ENCODE results near the gene NBEAL2.
A peak's percentile ranks its signal among the peaks of the same experiment; 100 is the strongest.

The NBEAL2 gene

DNA sequence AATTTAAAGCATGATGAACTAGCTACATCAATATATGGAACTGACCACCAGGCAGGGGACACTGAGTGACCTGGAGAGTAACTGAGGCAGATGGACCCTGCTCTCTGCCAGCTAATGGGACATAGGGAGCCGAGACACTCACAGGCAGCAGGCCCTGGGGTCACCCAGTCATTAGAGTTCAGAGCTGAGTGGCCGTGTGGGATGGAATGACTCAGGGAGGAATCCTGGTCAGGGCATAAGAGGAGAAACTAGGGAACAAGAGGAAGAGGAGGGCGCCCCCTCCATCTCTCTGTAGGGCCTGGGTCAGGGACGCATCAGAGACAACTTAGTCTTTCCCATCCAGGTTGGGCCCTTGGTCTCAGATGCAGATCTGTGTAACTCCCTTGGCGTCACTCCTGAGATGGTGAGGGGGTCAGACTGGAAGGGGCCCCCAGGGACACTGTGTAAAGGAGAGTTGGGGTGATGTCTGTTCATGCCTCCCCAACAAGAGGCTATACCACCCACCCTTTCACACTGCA is 42.7 kb upstream of the NBEAL2 start:
- DNase-seq = no peak
- Mint-ChIP-seq H3K4me1 (peaks cover 62% of the 10 kb centered on the region), H3K27me3 (no peaks in the 10 kb centered on the region), H3K4me3 (no peak overlapping the region), H3K9me3 (no peaks in the 10 kb centered on the region), H3K36me3 (ENCODE audit: low read depth) (peaks cover 32% of the 10 kb centered on the region), H3K27ac (no peak overlapping the region)
- no peak for ATAC-seq

DNA sequence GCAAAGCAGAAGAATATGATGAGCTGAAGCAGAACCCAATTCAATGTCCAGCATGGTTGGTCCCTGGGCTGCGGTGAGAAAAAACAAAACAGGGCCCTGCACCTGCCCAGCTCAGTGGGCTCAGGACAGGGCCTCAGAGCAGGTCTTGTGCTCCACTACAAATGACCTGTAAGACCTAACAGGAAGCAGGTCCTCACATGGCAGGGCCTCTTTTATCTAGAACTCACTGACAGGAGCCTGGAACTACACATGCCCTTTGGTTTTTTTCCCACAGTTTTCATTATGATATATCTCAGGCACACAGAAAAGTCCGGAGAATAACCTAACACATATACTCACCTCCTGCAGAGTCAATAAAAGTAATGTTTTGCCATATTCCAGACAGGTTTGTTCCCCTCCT is 41.3 kb upstream of the NBEAL2 start:
- Mint-ChIP-seq H3K36me3 (ENCODE audit: low read depth) (peaks cover 36% of the 10 kb centered on the region), H3K4me1 (peaks cover 57% of the 10 kb centered on the region), H3K27me3 (no peaks in the 10 kb centered on the region), H3K4me3 (no peak overlapping the region), H3K27ac (no peak overlapping the region), H3K9me3 (no peaks in the 10 kb centered on the region)
- DNase-seq = no peak
- ATAC-seq = no peak

DNA sequence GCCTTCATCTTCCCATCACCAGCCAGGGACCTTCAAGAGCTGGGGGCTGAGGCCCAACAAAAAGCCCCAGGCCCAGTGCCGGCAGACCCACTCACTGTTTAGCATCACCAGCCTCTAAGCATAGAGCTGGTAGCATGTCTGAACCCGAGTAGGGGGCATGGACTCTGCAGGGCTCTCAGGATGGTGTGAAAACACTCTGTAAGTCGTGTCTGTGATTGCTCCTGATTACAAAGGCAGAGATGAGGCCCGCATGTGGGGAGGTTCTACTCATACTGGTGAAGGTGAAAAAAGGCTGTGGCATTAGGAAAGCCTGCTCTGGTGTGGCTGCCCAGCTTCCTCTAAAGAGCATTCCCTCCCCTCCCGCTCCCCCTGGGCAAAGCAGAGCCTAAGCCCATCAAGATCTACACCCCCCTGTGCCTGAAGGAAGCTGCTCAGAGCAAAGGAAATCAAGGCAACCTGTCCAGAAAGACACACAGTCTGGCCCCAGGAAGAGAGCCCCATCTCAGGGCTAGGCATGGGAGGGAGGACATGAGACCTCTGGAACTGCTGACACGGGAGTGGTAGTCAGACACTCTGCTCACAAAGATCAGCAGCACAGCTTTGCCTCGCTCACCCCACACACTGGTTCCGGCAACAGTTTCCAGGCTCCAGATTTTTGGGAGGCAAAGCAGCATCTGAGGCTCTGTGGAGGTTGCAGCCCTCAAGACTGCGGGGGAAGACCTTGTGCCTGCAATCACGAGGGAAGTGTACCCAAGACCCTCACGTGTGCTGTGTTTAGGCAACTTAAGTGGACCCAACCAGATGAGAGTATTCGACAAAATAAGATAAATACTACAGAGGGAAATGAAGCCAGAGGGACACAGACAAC is 39.7 kb upstream of the NBEAL2 start:
- DNase-seq = no peak
- ATAC-seq = no peak
- Mint-ChIP-seq H3K27me3 (no peaks in the 10 kb centered on the region), H3K27ac (peak overlapping the region; percentile 31), H3K36me3 (ENCODE audit: low read depth) (peaks cover 36% of the 10 kb centered on the region), H3K9me3 (no peaks in the 10 kb centered on the region), H3K4me3 (no peak overlapping the region), H3K4me1 (peaks cover 59% of the 10 kb centered on the region)

DNA sequence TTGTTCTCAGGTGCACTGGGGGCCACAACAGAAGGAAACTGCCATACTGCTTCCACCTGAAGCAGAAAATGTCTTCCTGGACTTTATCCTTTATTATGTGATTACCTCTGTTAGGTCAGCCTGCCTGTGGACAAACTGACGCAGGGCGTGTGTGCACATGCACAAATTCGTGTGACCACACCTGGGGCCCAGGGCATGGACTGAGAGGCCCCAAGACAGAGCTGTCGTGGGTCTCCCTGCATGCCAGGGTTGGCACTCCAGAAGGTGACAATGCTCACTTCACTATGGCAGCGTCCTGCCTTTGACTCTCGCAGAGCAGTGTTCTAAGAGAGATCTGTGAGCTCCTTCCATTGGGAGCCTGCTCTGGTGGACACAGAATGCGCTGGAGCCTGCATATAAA is 37.4 kb upstream of the NBEAL2 start:
- H3K4me1 Mint-ChIP-seq = peaks cover 65% of the 10 kb centered on the region
- no peaks in the 10 kb centered on the region for H3K27me3 Mint-ChIP-seq
- H3K4me3 Mint-ChIP-seq = no peak overlapping the region
- DNase-seq = no peak
- no peak overlapping the region for H3K27ac Mint-ChIP-seq
- peaks cover 41% of the 10 kb centered on the region for H3K36me3 Mint-ChIP-seq (ENCODE audit: low read depth)
- ATAC-seq = no peak
- no peaks in the 10 kb centered on the region for H3K9me3 Mint-ChIP-seq

DNA sequence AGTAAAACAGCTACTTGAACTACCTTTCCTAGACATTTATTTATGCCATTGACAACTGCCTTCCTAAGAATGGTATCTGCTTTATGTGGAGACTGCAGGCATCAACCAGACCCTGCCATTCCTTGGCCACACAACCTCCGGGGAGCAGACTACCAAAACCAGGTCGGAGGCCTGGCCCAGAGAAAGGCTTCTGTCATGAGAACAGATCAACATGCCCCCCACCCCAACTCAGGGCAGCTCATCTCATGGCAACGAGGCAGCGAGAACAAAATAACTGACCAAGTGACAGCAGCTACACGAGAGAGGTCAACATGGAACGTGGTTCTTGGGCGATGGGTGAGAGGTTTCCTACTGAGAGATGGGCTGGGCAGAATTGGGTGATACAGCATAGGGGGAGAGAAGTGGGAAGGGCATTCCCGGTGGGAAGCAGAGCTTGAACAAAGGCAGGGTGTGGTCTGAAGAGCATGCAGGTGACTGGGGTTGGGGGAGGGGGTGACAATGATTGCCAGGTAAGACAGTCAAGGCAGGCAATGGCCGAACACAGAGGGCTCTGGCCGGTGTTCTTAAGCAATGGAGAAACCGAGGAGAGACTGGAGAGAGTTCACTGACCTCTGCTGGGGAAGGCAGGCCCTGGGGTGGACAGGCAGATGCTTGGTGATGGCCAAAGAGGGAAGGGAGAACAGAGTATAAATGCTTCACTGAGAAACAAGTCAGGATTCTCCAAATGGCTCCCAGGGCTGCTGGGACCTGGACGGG is 36.8 kb upstream of the NBEAL2 start:
- DNase-seq (no peak), ATAC-seq (no peak)
- no peak overlapping the region for H3K4me3 Mint-ChIP-seq
- H3K36me3 Mint-ChIP-seq (ENCODE audit: low read depth) = peaks cover 43% of the 10 kb centered on the region
- peaks cover 69% of the 10 kb centered on the region for H3K4me1 Mint-ChIP-seq
- H3K9me3 Mint-ChIP-seq = no peaks in the 10 kb centered on the region
- no peaks in the 10 kb centered on the region for H3K27me3 Mint-ChIP-seq
- H3K27ac Mint-ChIP-seq = peak overlapping the region; percentile 56

DNA sequence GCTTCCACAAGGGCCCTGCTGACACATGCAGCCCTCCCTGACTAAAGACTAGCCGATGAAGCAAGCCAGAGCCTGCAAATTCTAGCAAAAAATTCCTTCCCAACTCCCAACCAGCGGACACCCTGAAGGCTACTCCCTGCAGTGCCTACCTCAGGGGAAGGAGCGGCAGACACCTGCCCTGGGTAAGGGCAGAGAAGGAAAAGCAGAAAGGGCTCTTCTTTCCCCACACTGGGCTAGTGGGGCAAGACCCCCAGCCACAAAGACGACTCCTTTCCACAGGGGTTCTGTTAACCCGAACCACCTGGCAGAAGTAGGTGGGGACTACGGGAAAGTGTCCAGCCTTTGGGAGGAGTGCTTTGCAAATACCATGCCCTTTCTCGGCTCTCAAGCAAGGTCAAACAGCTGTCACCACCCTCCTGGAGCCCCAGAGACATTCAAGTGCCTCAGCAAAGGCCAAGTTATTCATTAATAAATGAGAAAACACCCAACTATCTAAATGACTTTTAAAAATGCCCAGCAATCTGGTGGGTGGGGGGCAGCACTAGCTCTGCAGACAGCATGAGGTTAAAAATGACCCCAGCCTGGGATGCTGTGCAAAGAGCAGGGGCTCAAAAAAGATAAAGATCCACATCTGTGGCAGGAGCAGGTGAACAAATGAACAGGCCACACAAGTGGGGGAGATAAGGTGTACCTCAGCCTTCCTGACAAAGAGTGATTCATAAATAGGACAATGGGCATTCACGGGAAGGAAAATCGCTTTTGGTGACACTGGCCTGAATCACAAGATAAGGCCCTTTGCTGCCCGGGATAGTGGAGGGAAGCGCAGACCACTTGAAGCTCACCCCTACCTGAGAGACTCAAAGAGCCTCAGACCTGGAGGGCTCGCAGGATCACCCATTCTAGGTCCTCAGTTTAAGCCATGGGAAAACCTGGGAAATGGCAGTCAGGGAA is 36.0 kb upstream of the NBEAL2 start:
- DNase-seq = no peak
- H3K27me3 Mint-ChIP-seq = no peaks in the 10 kb centered on the region
- no peaks in the 10 kb centered on the region for H3K9me3 Mint-ChIP-seq
- H3K36me3 Mint-ChIP-seq (ENCODE audit: low read depth) = peaks cover 41% of the 10 kb centered on the region
- no peak overlapping the region for H3K4me3 Mint-ChIP-seq
- H3K4me1 Mint-ChIP-seq = peaks cover 75% of the 10 kb centered on the region
- H3K27ac Mint-ChIP-seq = no peak overlapping the region
- ATAC-seq = no peak

DNA sequence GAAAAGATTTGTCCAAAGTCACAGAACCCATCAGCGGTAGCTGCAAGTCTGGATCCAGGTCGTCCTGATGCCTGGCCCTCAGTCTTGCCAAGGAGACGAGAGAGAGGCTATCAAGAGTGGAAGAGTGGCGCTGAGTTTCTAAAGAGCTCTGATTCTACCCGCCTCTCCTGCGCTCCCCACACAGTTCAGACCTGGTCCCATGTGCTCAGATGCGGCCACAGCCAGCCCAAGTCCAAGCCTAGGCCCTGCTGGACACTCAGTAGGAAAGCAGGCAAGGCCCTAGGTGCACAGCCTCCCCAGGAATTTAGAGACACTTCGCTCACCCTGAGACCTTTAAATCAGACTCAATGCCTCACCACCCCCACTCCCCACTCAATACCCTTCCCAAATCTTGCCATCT is 35.3 kb upstream of the NBEAL2 start:
- peaks cover 36% of the 10 kb centered on the region for H3K36me3 Mint-ChIP-seq (ENCODE audit: low read depth)
- no peak overlapping the region for H3K4me3 Mint-ChIP-seq
- peaks cover 76% of the 10 kb centered on the region for H3K4me1 Mint-ChIP-seq
- no peaks in the 10 kb centered on the region for H3K9me3 Mint-ChIP-seq
- peak overlapping the region; percentile 15 for H3K27ac Mint-ChIP-seq
- DNase-seq (no peak), ATAC-seq (no peak)
- no peaks in the 10 kb centered on the region for H3K27me3 Mint-ChIP-seq

DNA sequence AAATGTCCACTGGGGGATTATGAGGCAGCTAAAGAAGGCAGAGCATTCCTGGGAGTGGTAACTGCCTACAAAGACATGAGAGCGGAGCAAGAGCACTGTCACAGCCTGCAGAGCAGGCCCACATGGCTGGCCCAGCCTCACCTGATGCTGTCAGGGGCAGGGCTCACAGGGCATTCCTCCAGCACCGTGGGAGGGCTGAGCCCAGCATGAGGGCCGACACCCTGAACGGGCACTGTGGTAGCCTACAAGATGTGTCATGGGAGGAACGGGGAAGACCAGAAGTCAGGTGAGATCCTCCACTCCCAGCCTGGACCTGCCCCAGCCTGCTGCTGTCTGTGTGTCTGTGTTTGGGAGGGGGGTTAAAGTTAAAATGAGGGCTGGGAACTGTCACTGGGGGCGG is 33.0 kb upstream of the NBEAL2 start:
- Mint-ChIP-seq H3K9me3 (no peaks in the 10 kb centered on the region), H3K4me1 (peaks cover 83% of the 10 kb centered on the region), H3K27me3 (no peaks in the 10 kb centered on the region), H3K36me3 (ENCODE audit: low read depth) (peaks cover 28% of the 10 kb centered on the region), H3K4me3 (no peak overlapping the region), H3K27ac (peak overlapping the region; percentile 93)
- DNase-seq = no peak
- no peak for ATAC-seq

DNA sequence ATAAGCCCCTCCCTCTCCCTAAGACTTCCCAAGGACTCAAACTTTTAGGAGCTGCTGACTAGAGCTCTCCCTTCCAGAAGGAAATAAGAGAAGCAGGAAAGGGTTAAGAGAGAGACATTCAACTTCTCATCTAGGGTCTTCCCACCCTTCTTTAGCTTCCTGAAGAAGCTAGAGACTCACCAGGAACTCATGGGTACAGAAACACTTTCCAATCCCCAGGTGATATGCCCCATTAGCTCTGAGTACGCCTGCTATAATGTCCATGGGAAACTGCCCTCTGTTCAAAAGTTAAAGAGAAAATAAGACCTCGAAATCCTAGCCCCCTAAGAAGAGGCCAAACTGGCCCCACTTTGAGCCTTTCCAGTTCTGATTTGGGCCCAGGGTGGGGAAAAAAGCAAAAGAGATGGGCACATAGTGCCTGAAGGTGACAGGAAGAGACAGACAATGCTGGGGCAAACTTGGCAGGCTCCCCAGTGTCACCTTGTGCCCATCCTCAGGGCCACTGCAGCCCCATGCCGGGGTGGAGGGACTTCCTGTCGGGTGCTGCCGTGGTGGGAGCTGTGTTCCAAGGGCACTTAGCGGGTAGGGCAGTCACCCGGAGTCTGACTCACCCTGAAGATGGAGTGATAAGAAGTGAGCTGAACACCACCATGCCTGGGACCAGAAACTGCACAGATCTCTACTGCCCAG is 32.5 kb upstream of the NBEAL2 start:
- Mint-ChIP-seq H3K27ac (peak overlapping the region; percentile 93), H3K9me3 (no peaks in the 10 kb centered on the region), H3K4me3 (peak overlapping the region; percentile 67), H3K27me3 (no peaks in the 10 kb centered on the region), H3K36me3 (ENCODE audit: low read depth) (peaks cover 31% of the 10 kb centered on the region), H3K4me1 (peaks cover 86% of the 10 kb centered on the region)
- peak; percentile 69 for DNase-seq
- ATAC-seq = peak; percentile 79

DNA sequence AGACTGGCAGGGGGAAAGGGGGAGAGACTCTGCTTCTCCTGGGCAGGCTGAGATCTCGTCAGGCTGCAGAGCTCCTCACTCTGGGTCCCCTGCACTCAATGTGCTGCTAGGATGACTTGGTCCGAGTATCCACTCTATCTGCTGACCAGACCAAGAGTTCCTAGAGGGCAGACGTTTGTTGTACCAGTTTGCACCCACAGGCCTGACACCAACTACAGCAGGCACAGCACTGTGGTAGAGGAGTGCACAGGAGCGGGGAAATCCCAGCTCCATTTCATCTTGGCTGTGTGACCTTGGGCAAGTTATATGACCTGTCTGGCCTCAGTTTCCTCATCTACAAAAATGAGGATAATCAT is 31.9 kb upstream of the NBEAL2 start:
- H3K4me3 Mint-ChIP-seq = peak overlapping the region; percentile 67
- H3K4me1 Mint-ChIP-seq = peaks cover 88% of the 10 kb centered on the region
- ATAC-seq (peak; percentile 5), DNase-seq (no peak)
- no peaks in the 10 kb centered on the region for H3K27me3 Mint-ChIP-seq
- H3K36me3 Mint-ChIP-seq (ENCODE audit: low read depth) = peaks cover 29% of the 10 kb centered on the region
- H3K9me3 Mint-ChIP-seq = no peaks in the 10 kb centered on the region
- peak overlapping the region; percentile 93 for H3K27ac Mint-ChIP-seq

DNA sequence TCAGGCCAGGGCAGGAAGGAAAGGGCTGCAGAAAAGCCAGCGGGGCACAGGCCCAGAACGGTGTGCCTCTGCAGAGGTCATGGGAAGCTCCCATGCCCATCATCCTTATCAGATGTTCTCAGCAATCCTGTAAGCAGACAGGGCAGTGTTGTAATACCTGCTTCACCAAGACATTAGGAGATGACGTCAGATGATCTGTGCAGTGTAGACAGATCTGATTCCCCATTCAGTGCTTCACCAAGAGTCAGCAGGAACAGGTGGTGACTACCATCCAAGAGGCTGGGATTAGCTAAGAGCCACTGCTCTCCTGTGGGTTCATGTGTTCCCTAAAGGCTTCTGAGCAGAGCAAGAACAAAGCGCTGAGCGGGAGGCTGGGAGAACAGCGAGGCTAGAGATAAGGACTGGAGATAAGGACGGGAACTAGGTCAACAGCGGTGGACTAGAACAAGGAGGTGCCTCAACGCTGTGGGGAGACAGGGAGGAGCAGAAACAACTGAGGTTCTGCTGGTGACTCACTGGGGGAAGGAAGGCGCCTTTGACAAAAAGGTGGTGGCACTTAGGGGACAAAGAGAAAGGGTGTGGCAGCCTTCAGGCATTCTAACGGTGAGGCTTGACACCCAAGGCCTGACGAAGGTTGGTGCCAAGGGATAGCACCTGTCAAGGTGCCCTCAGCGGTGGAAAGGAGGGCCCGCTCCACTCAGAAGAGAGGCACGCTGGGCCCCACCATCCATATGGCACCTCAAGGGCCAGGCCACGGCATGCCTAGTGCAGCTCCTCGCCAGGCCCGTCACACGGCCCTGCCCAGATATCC is 31.3 kb upstream of the NBEAL2 start:
- DNase-seq = peak; percentile 67
- Mint-ChIP-seq H3K4me1 (peaks cover 91% of the 10 kb centered on the region), H3K27me3 (no peaks in the 10 kb centered on the region), H3K36me3 (ENCODE audit: low read depth) (peaks cover 27% of the 10 kb centered on the region), H3K27ac (peak overlapping the region; percentile 93), H3K4me3 (peak overlapping the region; percentile 67), H3K9me3 (no peaks in the 10 kb centered on the region)
- peak; percentile 77 for ATAC-seq

DNA sequence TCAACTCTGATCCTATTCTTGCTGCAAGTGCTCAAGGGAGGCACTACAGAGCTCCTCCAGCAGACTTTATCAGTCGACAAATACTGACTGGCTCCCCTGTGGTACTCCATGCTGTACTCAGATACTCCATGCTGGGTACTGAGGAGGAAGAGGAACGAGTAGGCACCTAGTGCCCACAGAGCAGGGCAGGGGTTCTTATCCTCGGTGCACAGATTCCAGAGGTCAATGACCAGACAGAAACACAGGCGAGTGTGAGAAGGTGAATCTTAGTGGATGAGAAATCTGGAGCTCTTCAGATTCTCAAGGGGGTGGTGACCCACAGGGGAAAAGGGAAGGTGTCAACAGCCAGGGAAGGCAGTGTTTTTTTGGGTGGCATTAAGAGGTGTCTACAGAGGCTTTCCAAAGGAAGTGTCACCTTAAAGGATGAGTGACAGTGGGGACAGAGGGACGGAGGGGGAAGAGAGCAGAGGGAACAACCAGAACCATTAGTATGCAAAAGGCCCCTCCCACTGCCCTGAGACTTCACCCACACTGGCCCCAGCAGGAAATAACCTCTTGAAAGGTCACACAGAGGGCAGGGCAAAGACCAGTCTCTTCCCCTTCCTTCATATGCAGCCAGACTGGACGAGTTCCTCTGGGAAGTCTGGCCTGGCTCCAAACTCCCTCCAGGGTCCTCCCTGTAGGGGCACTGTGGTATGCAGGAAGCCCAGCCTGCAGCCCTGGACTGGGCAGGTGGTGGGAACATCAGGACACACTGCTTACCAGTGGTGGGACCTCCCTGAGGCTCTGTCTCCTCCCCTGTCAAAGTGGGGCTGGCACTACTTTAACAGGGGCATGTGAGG is 30.4 kb upstream of the NBEAL2 start:
- peaks cover 94% of the 10 kb centered on the region for H3K4me1 Mint-ChIP-seq
- no peaks in the 10 kb centered on the region for H3K27me3 Mint-ChIP-seq
- ATAC-seq (no peak), DNase-seq (no peak)
- H3K9me3 Mint-ChIP-seq = no peaks in the 10 kb centered on the region
- peak overlapping the region; percentile 93 for H3K27ac Mint-ChIP-seq
- peak overlapping the region; percentile 67 for H3K4me3 Mint-ChIP-seq
- H3K36me3 Mint-ChIP-seq (ENCODE audit: low read depth) = peaks cover 27% of the 10 kb centered on the region
